HG03175 (cell line): Measurements from ENCODE around the gene PRR12.
"Not testable (repeated sequence)": the region's sequence is repeated elsewhere in the genome, so short reads cannot be mapped to it uniquely, and the experiment has no call there.

Experiments used
- ATAC-seq: cut with Tn5 transposase; IDR thresholded peaks from one replicate; pipeline ENCODE4 v1.9.1; 2021; ENCODE audit warnings: mild to moderate bottlenecking, moderate library complexity; ENCODE audit not compliant: unreplicated experiment

Gene PRR12

DNA sequence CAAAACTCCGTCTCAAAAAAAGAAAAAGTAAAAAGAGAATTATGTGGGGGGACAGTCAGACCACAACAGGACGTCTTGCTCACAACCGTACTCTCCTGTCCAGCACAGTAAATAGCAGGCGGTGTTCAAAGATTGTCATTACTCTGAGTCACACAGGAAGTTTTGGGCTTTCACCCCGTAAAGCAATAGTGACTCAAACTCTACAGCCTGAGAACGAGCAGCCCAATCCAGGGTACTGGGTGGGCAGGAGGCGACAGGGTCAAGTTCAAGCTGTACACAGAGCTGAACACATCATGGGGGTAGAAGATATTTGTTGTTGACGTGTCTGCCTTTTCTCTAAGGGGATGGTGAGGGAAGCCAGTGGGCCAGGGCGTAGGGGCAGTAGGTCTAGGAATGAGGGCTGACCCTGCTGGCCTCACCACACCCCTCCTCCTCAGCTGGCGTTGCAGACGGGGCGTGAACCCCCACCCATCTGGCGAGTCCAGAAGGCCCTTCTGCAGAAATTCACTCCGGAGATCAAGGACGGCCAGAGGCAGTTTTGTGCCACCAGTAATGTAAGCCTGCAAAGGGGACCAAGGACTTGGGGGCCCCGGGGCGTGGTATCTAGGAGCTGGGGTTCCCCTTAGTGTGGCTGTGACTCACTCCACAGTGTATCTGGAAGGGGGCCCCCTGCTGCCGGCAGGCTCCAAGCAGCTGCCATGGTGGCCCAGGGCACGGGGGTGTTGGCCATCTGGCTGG is 23.3 kb downstream of the PRR12 start:
- no peak for ATAC-seq

DNA sequence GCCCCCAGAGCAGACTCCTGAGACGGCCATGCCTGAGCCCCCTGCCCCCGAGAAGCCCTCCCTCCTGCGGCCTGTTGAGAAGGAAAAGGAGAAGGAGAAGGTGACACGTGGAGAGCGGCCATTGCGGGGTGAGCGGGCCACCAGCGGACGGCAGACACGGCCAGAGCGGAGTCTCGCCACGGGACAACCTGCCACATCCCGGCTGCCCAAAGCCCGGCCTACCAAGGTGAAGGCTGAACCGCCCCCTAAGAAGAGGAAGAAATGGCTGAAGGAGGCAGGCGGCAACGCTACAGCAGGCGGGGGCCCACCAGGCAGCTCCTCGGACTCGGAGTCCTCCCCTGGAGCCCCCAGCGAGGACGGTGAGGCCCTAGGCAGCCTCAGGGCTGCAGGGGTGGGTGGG is 24.9 kb downstream of the PRR12 start:
- no peak for ATAC-seq

DNA sequence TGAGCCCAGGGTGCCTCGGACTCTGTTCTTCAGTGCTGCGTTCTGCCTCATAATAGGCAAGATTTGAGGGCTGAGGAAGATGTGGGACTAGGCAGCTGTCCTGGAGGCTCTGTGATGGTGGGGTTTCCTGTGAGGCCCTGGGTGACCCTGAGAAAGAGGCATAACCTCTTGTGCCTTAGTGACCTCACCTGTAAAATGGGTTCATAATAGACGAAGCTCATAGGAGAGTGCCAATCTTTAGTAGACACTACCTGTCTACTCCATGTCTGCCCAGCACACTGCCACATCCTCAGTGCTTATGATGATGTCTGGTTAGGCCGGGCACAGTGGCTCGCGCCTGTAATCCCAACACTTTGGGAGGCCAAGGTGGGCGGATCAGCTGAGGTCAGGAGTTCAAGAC is 25.6 kb downstream of the PRR12 start:
- ATAC-seq = no peak

DNA sequence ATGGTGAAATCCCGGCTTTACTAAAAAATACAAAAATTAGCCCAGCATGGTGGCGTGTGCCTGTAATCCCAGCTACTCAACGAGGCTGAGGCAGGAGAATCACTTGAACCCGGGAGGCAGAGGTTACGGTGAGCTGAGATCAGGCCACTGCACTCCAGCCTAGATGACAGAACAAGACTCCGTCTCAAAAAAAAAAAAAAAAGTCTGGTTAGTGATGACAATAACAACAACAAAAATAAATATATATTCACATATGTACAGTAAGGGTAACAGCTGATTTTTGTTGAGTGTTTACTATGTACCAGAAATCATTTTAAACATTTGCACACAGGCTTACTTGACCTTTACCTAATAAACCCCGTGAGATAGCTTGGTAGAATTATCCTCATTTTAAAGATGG is 26.0 kb downstream of the PRR12 start:
- no peak for ATAC-seq

DNA sequence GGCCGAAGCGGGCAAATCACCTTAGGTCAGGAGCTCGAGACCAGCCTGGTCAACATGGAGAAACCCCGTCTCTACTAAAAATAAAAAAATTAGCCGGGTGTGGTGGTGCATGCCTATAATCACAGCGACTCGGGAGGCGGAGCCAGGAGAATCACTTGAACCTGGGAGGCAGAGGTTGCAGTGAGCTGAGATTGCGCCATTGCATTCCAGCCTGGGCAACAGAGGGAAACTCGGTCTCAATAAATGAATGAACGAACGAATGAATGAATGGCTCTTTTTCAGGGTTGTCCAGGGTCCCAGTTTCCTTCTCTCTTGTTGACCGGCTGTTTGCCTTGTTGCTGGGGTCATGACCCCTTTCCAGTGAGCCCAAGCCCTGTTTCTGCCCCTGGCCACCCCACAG is 26.9 kb downstream of the PRR12 start:
- ATAC-seq = not testable (repeated sequence)

DNA sequence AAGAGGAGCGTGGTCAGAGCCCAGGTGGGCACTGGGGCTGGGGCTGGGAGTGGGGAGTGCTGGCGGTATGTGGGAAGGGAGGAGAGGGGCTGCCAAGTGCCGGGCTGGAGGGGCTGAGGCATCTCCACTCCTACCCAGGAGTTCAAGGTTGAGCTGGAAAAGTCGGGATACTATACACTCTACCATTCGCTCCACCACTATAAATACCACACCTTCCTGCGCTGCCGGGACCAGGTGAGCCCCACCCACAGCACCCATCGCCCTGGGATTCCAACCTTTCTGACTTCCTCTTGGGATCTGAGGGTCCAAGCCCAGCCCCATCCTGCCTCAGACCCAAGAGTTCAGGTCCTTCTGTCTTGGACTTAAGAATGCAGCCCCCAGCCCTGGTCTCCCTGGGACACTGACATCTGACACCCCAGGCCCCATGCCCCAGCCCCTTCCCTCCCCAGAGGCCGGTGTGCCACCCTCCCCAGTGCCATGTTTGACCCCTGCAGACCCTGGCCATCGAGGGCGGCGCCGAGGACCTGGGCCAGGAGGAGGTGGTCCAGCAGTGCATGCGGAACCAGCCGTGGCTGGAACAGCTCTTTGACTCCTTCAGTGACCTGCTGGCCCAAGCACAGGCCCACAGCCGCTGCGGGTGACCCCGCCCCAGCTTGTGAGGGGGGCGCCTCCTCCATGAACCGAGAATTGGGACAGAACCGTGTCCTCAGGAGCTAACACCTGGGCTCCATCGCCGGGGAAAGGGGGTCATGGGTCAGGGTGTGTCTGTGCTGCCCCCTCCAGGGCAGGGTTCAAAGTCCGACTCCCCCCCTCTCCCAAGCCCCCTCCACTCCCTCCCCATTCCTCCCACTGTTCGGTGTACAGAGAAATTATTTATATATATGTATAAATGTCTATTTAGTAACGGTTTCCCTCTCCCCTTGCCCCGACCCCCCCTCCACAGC is 34.3 kb downstream of the PRR12 start:
- no peak for ATAC-seq

DNA sequence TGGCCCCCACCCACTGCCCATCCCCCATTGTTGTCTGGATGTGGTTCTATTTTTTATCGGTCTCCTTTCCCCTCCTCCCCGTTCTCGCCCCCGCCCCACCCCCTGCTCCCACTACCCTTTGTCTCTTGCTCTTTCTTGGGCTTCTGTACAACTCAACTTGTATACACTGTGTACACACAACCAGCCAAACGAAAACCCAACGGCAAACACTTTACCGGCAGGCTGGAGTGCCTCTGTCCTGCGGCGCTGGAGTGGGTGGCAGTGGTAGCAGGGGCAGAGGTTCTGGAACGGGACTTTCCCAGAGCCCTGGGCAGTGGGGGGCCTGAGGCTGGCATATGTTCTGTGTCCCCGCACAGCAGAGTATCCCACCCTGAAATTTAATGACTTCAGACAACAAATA is 35.2 kb downstream of the PRR12 start:
- no peak for ATAC-seq

DNA sequence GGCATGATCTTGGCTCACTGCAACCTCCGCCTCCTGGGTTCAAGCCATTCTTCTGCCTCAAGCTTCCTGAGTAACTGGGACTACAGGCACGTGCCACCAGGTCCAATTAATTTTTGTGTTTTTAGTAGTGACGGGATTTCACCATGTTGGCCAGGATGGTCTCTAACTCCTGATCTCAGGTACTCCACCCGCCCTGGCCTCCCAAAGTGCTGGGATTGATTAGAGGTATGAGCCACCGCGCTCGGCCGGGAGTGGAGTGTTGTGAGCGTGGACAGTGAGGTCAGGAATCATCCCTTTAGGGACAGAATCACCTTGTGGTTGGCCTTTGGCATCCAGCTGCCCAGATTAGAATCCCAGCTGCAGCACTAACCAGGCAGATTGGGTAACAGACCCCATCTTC is 38.7 kb downstream of the PRR12 start:
- ATAC-seq = no peak

DNA sequence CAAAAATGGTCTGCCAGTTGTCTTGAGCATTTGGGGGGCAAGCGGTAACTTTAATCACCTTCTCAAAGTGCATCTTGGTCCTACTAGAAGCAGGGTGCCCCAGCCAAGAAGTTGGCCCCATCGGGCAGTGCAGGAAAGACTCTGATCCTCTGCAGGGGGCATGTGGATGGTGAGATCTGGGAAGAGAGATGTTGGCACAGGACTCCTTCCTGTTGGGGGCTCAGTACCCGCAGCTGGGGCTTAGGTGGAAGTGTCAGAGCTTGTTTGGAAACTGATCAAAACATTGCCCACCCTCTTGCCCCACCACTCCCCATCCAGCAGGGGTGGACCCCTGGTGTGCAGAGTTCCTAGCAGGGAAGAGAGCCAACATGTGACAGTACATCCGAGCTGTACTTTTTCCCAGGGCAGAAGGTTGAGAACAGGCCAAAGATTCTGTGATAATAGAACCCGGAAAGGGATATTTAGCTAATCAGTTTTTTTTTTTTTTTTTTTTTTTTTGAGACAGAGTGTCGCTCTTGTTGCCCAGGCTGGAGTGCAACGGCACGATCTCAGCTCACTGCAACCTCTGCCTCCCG is 40.1 kb downstream of the PRR12 start:
- no peak for ATAC-seq

DNA sequence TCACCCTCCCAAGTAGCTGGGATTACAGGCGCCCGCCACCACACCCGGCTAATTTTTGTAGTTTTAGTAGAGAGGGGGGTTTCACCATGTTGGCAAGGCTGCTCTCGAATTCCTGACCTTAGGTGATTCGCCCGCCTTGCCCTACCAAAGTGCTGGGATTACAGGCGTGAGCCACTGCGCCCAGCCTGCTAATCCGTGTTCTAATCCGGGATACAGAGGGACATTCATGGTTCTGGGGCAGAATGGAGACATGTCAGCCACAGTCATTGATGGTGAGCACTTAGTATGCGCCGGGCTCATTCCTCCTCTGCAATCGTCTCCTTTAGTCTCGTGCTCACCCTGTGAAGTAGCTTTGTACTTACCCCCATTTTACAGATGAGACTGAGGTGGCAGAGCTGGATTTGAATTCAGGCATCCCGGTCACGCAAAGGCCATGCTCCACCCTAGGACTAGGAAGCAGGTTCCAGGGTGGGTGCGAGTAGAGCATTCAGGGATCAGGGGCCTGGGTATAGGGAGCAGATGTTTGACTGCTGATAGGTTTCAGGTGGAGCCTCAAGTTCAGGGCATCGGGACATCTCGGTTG is 40.7 kb downstream of the PRR12 start:
- no peak for ATAC-seq

DNA sequence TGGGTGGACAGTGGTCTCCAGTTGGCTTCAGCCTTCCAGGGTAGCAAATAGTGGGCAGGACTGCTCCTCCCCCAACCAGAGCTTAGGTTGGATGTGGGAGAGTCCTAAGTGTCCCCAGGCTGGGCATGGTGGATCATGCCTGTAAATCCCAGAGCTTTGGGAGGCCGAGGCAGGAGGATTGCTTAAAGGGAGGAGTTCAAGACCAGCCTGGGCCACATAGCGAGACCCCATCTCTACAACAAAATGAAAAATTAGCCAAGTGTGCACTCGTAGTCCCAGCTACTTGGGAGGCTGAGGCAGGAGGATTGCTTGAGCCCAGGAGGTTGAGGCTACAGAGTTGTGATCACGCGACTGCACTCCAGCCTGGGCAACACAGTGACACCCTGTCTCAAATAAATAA is 41.6 kb downstream of the PRR12 start:
- no peak for ATAC-seq

DNA sequence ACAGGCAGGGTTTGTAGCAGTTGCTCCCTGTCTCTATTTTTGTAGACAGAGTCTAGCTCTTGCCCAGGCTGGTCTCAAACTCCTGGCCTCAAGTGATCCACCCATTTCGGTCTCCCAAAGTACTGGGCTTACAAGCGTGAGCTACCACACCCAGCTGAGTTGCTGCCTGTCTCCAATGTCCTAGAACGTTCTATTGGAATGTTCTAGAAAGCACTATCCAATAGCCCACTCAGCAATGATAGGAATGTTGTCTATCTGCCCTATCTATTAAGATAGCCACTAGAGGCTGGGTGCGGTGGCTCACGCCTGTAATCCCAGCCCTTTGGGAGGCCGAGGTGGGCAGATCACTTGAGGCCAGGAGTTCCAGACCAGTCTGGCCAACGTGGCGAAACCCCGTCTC is 42.3 kb downstream of the PRR12 start:
- not testable (repeated sequence) for ATAC-seq

DNA sequence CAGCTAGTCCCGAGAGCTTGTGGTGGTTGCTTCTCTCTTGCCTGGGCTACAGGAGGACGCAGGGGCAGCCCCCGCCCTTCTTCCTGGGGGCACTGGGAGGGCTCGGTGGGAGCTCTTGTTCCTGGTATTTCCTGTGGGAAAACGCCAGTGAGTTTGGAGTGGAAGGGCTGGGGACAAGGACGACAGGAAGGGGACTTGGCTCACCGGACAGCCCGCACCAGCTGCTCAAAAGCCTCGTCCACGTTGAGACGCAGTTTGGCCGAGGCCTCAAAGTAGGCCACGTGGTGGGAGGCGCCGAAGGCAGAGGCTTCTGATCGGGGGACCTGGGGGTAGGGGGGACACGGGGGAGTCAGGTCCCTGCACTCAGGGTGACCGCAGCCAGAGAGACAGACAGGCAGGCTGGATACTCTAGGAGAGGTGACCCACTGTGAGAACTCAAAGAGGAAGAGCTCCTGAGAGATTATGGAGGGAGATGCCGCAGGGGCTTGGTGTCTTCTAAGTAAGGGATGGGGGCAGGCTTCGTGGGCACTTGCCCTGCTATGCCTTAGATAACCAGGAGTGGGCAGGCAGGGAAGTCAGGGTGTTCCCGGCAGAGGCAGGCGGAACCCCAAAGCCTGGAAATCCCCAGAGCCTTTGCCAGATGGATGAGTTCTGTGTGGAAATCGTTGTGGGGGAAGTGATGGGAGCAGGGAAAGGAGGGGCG is 44.7 kb downstream of the PRR12 start:
- ATAC-seq = no peak

DNA sequence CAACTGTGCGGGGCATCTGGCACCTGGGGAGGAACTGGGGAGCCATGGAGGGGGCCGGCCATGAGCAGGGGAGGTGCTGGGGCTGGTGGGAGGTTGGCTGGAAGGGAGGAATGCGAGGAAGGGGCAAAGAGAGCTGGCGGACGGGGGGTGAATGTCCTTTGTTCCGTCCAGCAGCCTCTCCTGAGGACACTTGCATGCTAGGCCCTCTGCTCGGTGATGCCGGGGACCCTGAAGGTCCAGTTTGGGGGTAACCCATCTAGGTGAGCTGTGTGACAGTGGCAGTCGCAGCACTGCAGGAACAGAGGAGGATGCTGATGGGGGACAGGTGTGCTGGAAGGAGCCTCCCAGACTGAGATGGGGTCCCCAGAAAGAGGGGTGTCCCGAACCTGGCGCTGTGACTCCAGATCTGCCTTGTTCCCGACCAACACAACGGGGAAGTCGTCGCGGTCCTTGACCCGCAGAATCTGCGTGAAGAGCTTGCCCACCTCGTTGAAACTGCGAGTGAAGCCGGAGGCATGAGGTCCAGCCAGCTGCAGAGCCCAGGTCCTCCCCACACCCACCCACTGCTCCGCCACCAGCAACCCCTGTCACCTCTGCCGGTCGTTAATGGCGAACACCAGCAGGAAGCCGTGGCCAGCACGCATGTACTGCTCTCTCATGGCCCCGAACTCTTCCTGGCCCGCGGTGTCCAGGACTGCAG is 45.4 kb downstream of the PRR12 start:
- no peak for ATAC-seq

DNA sequence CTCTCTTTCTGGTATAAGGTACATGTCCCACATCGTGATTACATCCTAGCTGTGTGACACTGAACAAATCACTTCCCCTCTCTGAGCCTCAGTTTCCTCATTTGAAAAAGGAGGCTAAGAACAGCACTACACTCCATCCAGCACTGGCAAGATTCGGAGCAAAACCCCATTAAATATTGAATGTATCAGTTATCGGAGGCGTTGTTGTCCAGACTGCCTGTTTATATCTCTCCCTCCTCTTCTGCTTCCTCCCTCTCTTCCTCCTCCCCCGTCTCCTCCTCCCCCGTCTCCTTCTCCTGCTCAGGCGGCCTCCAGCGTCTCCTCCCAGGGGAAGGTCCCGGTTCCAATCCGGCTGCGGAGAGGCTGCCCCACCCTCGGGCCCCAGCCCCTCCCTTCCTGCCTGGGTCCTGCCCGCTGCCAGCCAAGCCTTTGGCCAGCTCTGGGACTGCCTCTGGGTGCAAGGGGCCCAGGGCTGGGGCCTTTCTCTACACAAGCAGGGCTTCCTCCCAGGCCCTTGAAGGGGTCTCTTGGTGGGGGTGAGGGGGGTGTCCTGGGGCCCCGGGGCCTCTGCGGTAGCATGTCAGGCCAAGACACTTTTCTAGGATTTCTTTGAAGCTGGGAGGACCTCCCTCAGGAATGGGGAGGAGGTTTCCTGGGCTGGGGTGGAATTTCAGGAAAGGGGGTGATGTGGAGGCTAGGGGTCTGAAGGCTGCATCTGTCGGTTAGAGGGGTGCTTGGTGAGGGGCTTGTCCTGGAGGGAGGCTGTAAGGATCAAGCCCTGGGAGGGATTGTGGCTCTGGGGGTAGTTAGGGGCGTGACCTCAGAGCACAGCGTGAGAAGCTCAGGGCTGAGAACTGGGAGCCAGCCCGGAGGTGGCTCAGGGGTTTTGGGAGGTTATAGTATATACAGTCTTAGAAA is 47.1 kb downstream of the PRR12 start:
- no peak for ATAC-seq

DNA sequence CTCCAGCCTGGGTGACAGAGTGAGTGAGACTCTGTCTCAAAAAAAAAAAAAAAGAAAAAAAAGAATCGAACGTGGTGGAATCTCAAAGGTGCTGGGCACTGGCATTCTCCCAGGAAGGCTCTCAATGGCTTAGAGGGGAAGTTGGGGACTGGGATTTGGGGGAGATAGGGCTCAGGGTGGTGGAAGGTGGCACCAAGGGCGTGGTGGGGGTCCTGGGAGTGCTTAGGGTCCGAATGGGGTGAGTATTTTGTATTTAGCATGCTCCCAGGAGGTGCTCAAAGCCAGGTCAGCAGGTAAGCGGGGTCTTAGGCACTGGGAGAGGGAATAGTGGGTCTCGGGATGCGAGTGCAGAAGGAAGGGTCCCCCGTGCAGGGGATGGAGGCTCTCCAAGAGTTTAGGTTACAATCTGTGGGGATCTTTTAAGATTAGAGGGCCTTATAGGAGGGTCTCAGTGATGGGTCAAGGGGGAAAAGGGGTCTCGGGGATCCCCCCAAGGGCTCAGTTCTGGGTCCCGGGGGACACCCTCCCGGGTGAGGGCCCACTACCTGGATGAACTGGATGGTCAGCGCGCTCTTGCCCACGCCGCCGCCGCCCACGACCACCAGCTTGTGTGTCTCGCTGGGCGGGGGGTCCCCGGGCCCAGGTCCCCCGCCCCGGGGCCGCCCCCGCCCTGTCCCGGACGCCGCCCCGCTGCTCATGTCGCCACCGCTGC is 48.6 kb downstream of the PRR12 start:
- no peak for ATAC-seq

DNA sequence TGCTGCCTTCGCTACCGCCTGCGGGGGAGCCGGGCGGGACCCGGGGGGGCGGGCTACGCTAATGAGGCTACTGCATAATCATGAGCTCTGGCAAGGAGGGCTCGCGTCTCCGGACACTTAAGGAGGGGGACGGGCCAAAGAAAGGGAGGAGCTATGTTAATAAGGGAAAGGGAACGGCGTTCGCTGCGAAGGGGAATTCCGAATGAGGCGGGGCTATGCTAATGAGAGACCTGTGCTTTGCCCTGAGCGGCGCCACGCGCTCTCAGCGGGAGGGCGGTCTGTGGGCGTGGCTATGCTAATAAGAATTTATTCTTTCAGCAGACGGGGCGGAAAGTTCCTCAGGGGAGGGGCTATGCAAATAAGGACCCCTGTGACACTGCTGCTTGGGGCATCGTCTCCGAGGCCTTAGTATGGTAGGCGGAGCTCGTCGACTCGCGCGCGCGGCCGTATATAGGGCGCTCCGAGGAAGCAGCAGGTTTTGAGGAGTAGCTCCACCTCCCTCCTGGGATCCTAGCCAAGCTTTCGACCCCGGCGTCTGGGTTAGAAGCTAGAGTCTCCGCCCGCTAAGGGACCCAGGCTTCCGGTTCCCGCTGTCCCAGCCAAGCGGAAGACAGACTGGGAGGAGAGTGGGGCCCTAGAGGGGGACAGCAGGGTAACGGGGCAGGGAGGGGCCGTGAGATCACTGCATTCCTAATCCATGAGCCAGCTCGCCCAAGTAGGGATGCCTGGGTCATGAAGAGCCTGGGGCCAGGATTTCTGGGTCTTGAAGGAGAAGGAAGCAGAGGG is 49.3 kb downstream of the PRR12 start, which contains the start of gene RRAS:
RRAS (minus strand) TSS at position 31 of the 786 bp plus-strand sequence. CDS start 45 bp downstream, outside the sequence.
- ATAC-seq = peak; percentile 62
